CD4-positive, alpha-beta T cell (primary cell): ENCODE results near the gene KLHL28. TPM values are rescaled to one million over a fixed set of nuclear protein-coding genes. Genes with fewer than 3 reads are reported as not detected.
A peak's percentile ranks its signal among the peaks of the same experiment; 100 is the strongest.

ENCODE experiments used
- ATAC-seq: fragments of 200-7000 bp; cut with Tn5 transposase; one replicate; pipeline ENCODE4 v1.10.0; 2022; ENCODE audit warnings: mild to moderate bottlenecking; ENCODE audit not compliant: poor library complexity
- CTCF ChIA-PET: fragments of 350-600 bp; sonication (Branson Sonifier 250); formaldehyde crosslinking; loops from one replicate; lab custom pipeline; 2021; ENCODE audit warnings: antibody characterized with exemption, inconsistent platforms; lab: Charles Lee
- POLR2A ChIA-PET: fragments of 350-600 bp; sonication (Branson Sonifier 250); formaldehyde crosslinking; loops from one replicate; lab custom pipeline; 2021; ENCODE audit warnings: antibody characterized with exemption, inconsistent platforms; lab: Charles Lee
- DNase-seq, 14 experiments: peaks; one replicate each; pipeline ENCODE4 v3.0.0-alpha.2; 2013 to 2020; ENCODE audit warnings: mixed read lengths in 2 of 14
- H3K27ac ChIP-seq, 2 donors: one replicate each; pipeline versions ENCODE4 v1.5.1 to v1.7.0; 2013; ENCODE audit warnings: low read length in 2 of 2, low read depth in 1 of 2, mild to moderate bottlenecking in 1 of 2
- H3K27me3 ChIP-seq, 2 experiments: 1 replicate in 1 of 2; 2 replicates in 1 of 2; pipeline versions ENCODE4 v1.6.1 to v1.7.0; 2013; ENCODE audit warnings: low read length in 2 of 2, control low read depth in 1 of 2, mild to moderate bottlenecking in 1 of 2, moderate library complexity in 1 of 2; ENCODE audit not compliant: insufficient read depth in 2 of 2, control insufficient read depth in 1 of 2
- H3K36me3 ChIP-seq: one replicate; pipeline ENCODE4 v1.6.1; 2013; ENCODE audit warnings: low read length, control low read depth; ENCODE audit not compliant: insufficient read depth
- H3K4me1 ChIP-seq: one replicate; pipeline ENCODE4 v1.6.1; 2013; ENCODE audit warnings: low read length, control low read depth; ENCODE audit not compliant: insufficient read depth
- H3K4me3 ChIP-seq: one replicate; pipeline ENCODE4 v1.5.1; 2013; ENCODE audit warnings: mild to moderate bottlenecking, low read length, moderate library complexity
- H3K9me3 ChIP-seq, 2 experiments: 1 replicate in 1 of 2; 2 replicates in 1 of 2; pipeline versions ENCODE4 v1.6.1 to v1.7.0; 2013; ENCODE audit warnings: low read length in 2 of 2, mild to moderate bottlenecking in 2 of 2, control low read depth in 1 of 2, moderate library complexity in 1 of 2; ENCODE audit not compliant: control insufficient read depth in 1 of 2, insufficient read depth in 1 of 2
- H3K27ac Mint-ChIP-seq: one replicate; pipeline ENCODE4 v1.8.0; 2020; ENCODE audit warnings: mixed read lengths
- H3K27me3 Mint-ChIP-seq: one replicate; pipeline ENCODE4 v1.8.0; 2021; ENCODE audit warnings: mixed read lengths
- H3K36me3 Mint-ChIP-seq: one replicate; pipeline ENCODE4 v1.8.0; 2021; ENCODE audit warnings: low read depth, mixed read lengths
- H3K4me1 Mint-ChIP-seq: one replicate; pipeline ENCODE4 v1.8.0; 2021; ENCODE audit warnings: low read depth, mixed read lengths
- H3K4me3 Mint-ChIP-seq: one replicate; pipeline ENCODE4 v1.8.0; 2020; ENCODE audit warnings: mild to moderate bottlenecking, mixed read lengths
- H3K9me3 Mint-ChIP-seq: one replicate; pipeline ENCODE4 v1.8.0; 2020; ENCODE audit warnings: mixed read lengths
- CTCF ChIP-seq: fragments of 200-600 bp; IDR thresholded peaks from one replicate; pipeline ENCODE4 v1.8.0; 2022; ENCODE audit warnings: antibody characterized with exemption, mild to moderate bottlenecking
- intact Hi-C, 2 experiments: fragments of 100-400 bp; cut with DNase I in 1 of 2; cut with micrococcal nuclease in 1 of 2; formaldehyde crosslinking; loops; one replicate each; pipeline versions ENCODE4 v1.15.1 to v1.9.0; 2023 to 2025; cut with DNase I, micrococcal nuclease
- total RNA-seq, 174 experiments: library from RNA in 2 of 174; stranded (reverse) in 2 of 174; gene quantifications; one replicate each; pipeline ENCODE4 v1.2.3 and lab custom pipeline; 2021 to 2026

The KLHL28 gene
- total RNA-seq, 2 experiments from 2014 or later, result 49.3 to 49.7 TPM

- no peak overlapping the region for H3K27ac ChIP-seq
- Mint-ChIP-seq H3K27ac (no peak overlapping the region), H3K9me3 (peaks cover 10% of the 10 kb centered on the region), H3K27me3 (no peaks in the 10 kb centered on the region), H3K4me3 (peak overlapping the region; percentile 71), H3K4me1 (peaks cover 67% of the 10 kb centered on the region), H3K36me3 (peaks cover 19% of the 10 kb centered on the region)
- no peak for ATAC-seq
- H3K4me1 ChIP-seq, result peaks cover 29% of the 10 kb centered on the region
- intact Hi-C loops, result loop anchor here (2.0 kb wide), 3 partner anchors 13 to 125 kb away; partner anchors contain the start of gene PRPF39 (in 1 of the 2)
- H3K27me3 ChIP-seq, result no peaks in the 10 kb centered on the region
- H3K9me3 ChIP-seq, result peaks cover 7 to 13% of the 10 kb centered on the region in 2 experiments
- peak overlapping the region; percentile 91 for H3K4me3 ChIP-seq
- H3K36me3 ChIP-seq, result peaks cover 5% of the 10 kb centered on the region
- TF ChIP-seq CTCF, result no peak
- POLR2A ChIA-PET, result interaction anchor here (1.7 to 4.5 kb wide), 7 partner anchors 28 to 293 kb away, joined by 3 to 119 read pairs (median 33); partner anchors contain the start of genes FANCM, FKBP3, MIS18BP1 and PRPF39
- CTCF ChIA-PET, result interaction anchor here (0.9 kb wide), 1 partner anchor 175 kb away, joined by 4 read pairs; no protein-coding TSS in a partner anchor
- DNase-seq, result peak in 1 of 14 experiments; percentile 5
Observed at GRCh38 chr14:44960146-44960545, 1.6 kb downstream of the KLHL28 start.

- intact Hi-C loops, result no loop called here
- Mint-ChIP-seq H3K27ac (no peak overlapping the region), H3K27me3 (no peaks in the 10 kb centered on the region), H3K4me1 (peaks cover 61% of the 10 kb centered on the region), H3K36me3 (peaks cover 18% of the 10 kb centered on the region), H3K9me3 (peaks cover 6% of the 10 kb centered on the region), H3K4me3 (peak overlapping the region; percentile 71)
- peaks cover 29% of the 10 kb centered on the region for H3K4me1 ChIP-seq
- DNase-seq (no peak), ATAC-seq (no peak)
- H3K36me3 ChIP-seq, result peaks cover 5% of the 10 kb centered on the region
- ChIA-PET POLR2A (interaction anchor here (1.6 to 4.1 kb wide), 2 partner anchors 63 to 175 kb away, joined by 8 to 111 read pairs; partner anchors contain the start of genes FANCM and FKBP3), CTCF (no interaction called here)
- TF ChIP-seq CTCF, result no peak
- no peak overlapping the region for H3K4me3 ChIP-seq
- peaks cover 7 to 9% of the 10 kb centered on the region in 2 experiments for H3K9me3 ChIP-seq
- no peak overlapping the region for H3K27ac ChIP-seq
- no peaks in the 10 kb centered on the region for H3K27me3 ChIP-seq
Observed at GRCh38 chr14:44959538-44959937, 2.2 kb downstream of the KLHL28 start.

GRCh38 chr14:44956866-44957265, 4.9 kb downstream of the KLHL28 start:
- ChIA-PET POLR2A (interaction anchor here (0.7 kb wide), 1 partner anchor 53 kb away, joined by 3 read pairs; no protein-coding TSS in a partner anchor), CTCF (interaction anchor here (0.6 kb wide), 1 partner anchor 13 kb away, joined by 3 read pairs; no protein-coding TSS in a partner anchor)
- Mint-ChIP-seq H3K9me3 (no peaks in the 10 kb centered on the region), H3K36me3 (peaks cover 28% of the 10 kb centered on the region), H3K4me3 (peak overlapping the region; percentile 17), H3K27ac (no peak overlapping the region), H3K4me1 (peaks cover 62% of the 10 kb centered on the region), H3K27me3 (no peaks in the 10 kb centered on the region)
- TF ChIP-seq CTCF, result no peak
- no peak overlapping the region for H3K4me3 ChIP-seq
- H3K27ac ChIP-seq, result no peak overlapping the region
- no peak for ATAC-seq
- peaks cover 8% of the 10 kb centered on the region for H3K4me1 ChIP-seq
- no peak for DNase-seq
- intact Hi-C loops, result no loop called here
- peaks cover 5% of the 10 kb centered on the region for H3K36me3 ChIP-seq
- H3K27me3 ChIP-seq, result no peaks in the 10 kb centered on the region
- H3K9me3 ChIP-seq, result no peaks in the 10 kb centered on the region
